K562 (cell line): ENCODE data around the gene TIMM23. TPM values are rescaled to one million over a fixed set of nuclear protein-coding genes. Genes with fewer than 3 reads are reported as not detected.
A peak's percentile ranks its signal among the peaks of the same experiment; 100 is the strongest.

ENCODE experiments used
- ATAC-seq: fragments of 200-7000 bp; cut with Tn5 transposase; 3 replicates; pipeline ENCODE4 v1.9.1; 2020; ENCODE audit warnings: moderate library complexity
- BruUV-seq: library from RNA; stranded (reverse); fragments of 400-500 nt; replicated peaks from 2 replicates; lab custom pipeline; 2021; lab: Mats Ljungman, UMichigan
- CTCF ChIA-PET: fragments of 300-600 bp; formaldehyde crosslinking; extraction: SDS; loops from one replicate; lab custom pipeline; 2021; ENCODE audit warnings: low intra/inter-chr PET ratio; lab: Yijun Ruan, JAX
- POLR2A ChIA-PET: fragments of 300-600, 350-650 bp; sonication (Branson Sonifier 250); formaldehyde crosslinking; extraction: SDS; loops from one replicate; lab custom pipeline; 2021; ENCODE audit warnings: antibody characterized with exemption, inconsistent platforms; lab: Yijun Ruan, JAX
- DNase-seq, 4 experiments: peaks; one replicate each; pipeline versions ENCODE4 v3.0.0 to v3.0.0-alpha.2; 2011 to 2018; ENCODE audit warnings: low spot score in 3 of 4, mixed read lengths in 3 of 4; ENCODE audit errors: extremely low read depth in 1 of 4
- FAIRE-seq: peaks from 2 replicates; lab custom pipeline; 2011; peaks lifted over from hg19 to GRCh38; lab: Jason Lieb, UNC
- H2AFZ ChIP-seq: 2 replicates; pipeline ENCODE4 v1.6.0; 2011; ENCODE audit warnings: low read depth, low read length, control low read depth, inconsistent platforms
- H3K27ac ChIP-seq: fragments of 200-600 bp; 3 replicates; pipeline ENCODE4 v1.8.0; 2011; ENCODE audit warnings: low read depth, mild to moderate bottlenecking, control low read depth, inconsistent platforms, low read length, moderate library complexity, mixed read lengths; ENCODE audit errors: extremely low read depth
- H3K27me3 ChIP-seq, 2 experiments: fragments of 300-600 bp in 1 of 2; 2 replicates in 1 of 2; 3 replicates in 1 of 2; pipeline versions ENCODE4 v1.6.0 to v1.8.0; 2011; ENCODE audit warnings: inconsistent platforms in 2 of 2, low read length in 2 of 2, mild to moderate bottlenecking in 1 of 2, mixed read lengths in 1 of 2, moderate library complexity in 1 of 2; ENCODE audit not compliant: control insufficient read depth in 2 of 2, insufficient read depth in 2 of 2
- H3K36me3 ChIP-seq: fragments of 300-600 bp; 3 replicates; pipeline ENCODE4 v1.8.0; 2011; ENCODE audit warnings: mild to moderate bottlenecking, low read length, inconsistent platforms; ENCODE audit not compliant: control insufficient read depth, insufficient read depth
- H3K4me1 ChIP-seq, 2 experiments: fragments of 200-600 bp in 1 of 2; replicated peaks in 1 of 2; 2 replicates in 1 of 2; 3 replicates in 1 of 2; pipeline versions ENCODE4 v1.5.1 to v1.8.0; 2011; ENCODE audit warnings: inconsistent platforms in 2 of 2, low read length in 2 of 2, mild to moderate bottlenecking in 1 of 2, mixed read lengths in 1 of 2, moderate library complexity in 1 of 2; ENCODE audit not compliant: control insufficient read depth in 2 of 2, insufficient read depth in 2 of 2
- H3K4me2 ChIP-seq: 2 replicates; pipeline ENCODE4 v1.6.1; 2011; ENCODE audit warnings: low read length, control low read depth, inconsistent platforms, mixed read lengths; ENCODE audit not compliant: insufficient read depth
- H3K4me3 ChIP-seq: fragments of 200-600 bp; sonication (generic), shearing (Covaris generic); 2 replicates; pipeline ENCODE4 v1.5.1; 2016; ENCODE audit warnings: control low read depth, inconsistent platforms
- H3K79me2 ChIP-seq: fragments of 200-600 bp; 3 replicates; pipeline ENCODE4 v1.8.0; 2011; ENCODE audit warnings: low read length, inconsistent platforms; ENCODE audit not compliant: control insufficient read depth, insufficient read depth
- H3K9ac ChIP-seq, 2 experiments: 2 replicates each; pipeline versions ENCODE4 v1.6.0 to v1.6.1; 2011; ENCODE audit warnings: low read depth in 2 of 2, low read length in 2 of 2, control low read depth in 1 of 2, inconsistent platforms in 1 of 2, mild to moderate bottlenecking in 1 of 2, mixed read lengths in 1 of 2; ENCODE audit not compliant: insufficient read depth in 1 of 2
- H3K9me1 ChIP-seq: one replicate; pipeline ENCODE4 v1.6.0; 2011; ENCODE audit warnings: inconsistent platforms, mild to moderate bottlenecking, low read length, moderate library complexity; ENCODE audit not compliant: control insufficient read depth, insufficient read depth
- H3K9me3 ChIP-seq: replicated peaks from 2 replicates; pipeline ENCODE4 v1.5.1; 2011; ENCODE audit warnings: low read depth, low read length, inconsistent platforms; ENCODE audit not compliant: control insufficient read depth, insufficient read depth
- H4K20me1 ChIP-seq: replicated peaks from 2 replicates; pipeline ENCODE4 v1.6.1; 2011; ENCODE audit warnings: low read length, inconsistent platforms, mixed read lengths; ENCODE audit not compliant: control insufficient read depth, insufficient read depth
- ATF1 ChIP-seq, 2 experiments: fragments of 450-650 bp in 1 of 2; IDR thresholded peaks; 2 replicates each; pipeline ENCODE4 v1.6.1; 2016; ENCODE audit warnings: missing compliant biosample characterization in 1 of 2, missing genetic modification characterization in 1 of 2
- CBFA2T2 ChIP-seq: fragments of 450-650 bp; conservative IDR thresholded peaks from 2 replicates; pipeline ENCODE4 v1.6.1; 2017; ENCODE audit warnings: mild to moderate bottlenecking
- CBFA2T3 ChIP-seq: fragments of 450-650 bp; IDR thresholded peaks from 2 replicates; pipeline ENCODE4 v1.6.1; 2017
- CLOCK ChIP-seq: fragments of 250-450 bp; sonication (Bioruptor Pico); IDR thresholded peaks from 2 replicates; pipeline ENCODE4 v1.4.0; 2020; ENCODE audit warnings: mild to moderate bottlenecking, moderate library complexity, borderline replicate concordance
- ZNF282 ChIP-seq: sonication (generic); formaldehyde crosslinking; IDR thresholded peaks from 2 replicates; pipeline ENCODE4 v1.8.1; 2023; ENCODE audit warnings: missing genetic modification reagents
- WGBS: fragments of 100-300 bp; shearing (Covaris generic); methylation state at CpG from one replicate; pipeline ENCODE4 v1.1.6; 2016; ENCODE audit warnings: low coverage, mixed read lengths; ENCODE audit not compliant: insufficient coverage; ENCODE audit errors: missing lambda C conversion rate; 5-methylcytosine and 5-hydroxymethylcytosine counted together
- in situ Hi-C: fragments of 300-500 bp; cut with MboI; formaldehyde crosslinking; loops from 4 replicates; pipeline ENCODE4 v1.15.0; 2018; ENCODE audit warnings: inconsistent platforms, mixed read lengths
- intact Hi-C: fragments of 100-400 bp; cut with micrococcal nuclease; formaldehyde crosslinking; loops from 2 replicates; pipeline ENCODE4 v1.14.2; 2022
- polyA plus RNA-seq, 8 experiments: library from polyadenylated mRNA; depleted of rRNA in 4 of 8; stranded (reverse) in 5 of 8; unstranded in 3 of 8; fragments of >200 nt; fragmentation: Nextera tagmentation in 2 of 8; fragmentation: Illumina TruSeq in 1 of 8; extraction: Ambion mirVana in 2 of 8; extraction: Trizol in 1 of 8; gene quantifications; 2 replicates each; pipeline versions ENCODE4 v1.2.1 to v1.2.3, GENCODE V29; 2011 to 2014; ENCODE audit warnings: inconsistent platforms in 1 of 8, missing spikeins in 1 of 8
- total RNA-seq, 7 experiments: library from RNA; depleted of rRNA in 6 of 7; stranded (reverse); fragments of >200 nt in 6 of 7; fragmentation: Illumina TruSeq in 2 of 7; extraction: Trizol in 2 of 7; gene quantifications; 2 replicates each; pipeline versions ENCODE4 v1.2.1 to v1.2.3, GENCODE V29; 2011 to 2021; ENCODE audit warnings: low replicate concordance in 1 of 7
- TF ChIP-seq, protein P1 (sequence below): fragments of 250-450 bp; sonication (Bioruptor Pico); IDR thresholded peaks from 2 replicates; pipeline ENCODE4 v1.9.0; 2021; ENCODE audit warnings: mild to moderate bottlenecking

TIMM23 gene
- total and polyA plus RNA-seq, 9 of the 15 experiments (the other 6 are each of a cell fraction or from before 2014, with no cell fraction given) = 148 to 280 (median 183) TPM

DNA sequence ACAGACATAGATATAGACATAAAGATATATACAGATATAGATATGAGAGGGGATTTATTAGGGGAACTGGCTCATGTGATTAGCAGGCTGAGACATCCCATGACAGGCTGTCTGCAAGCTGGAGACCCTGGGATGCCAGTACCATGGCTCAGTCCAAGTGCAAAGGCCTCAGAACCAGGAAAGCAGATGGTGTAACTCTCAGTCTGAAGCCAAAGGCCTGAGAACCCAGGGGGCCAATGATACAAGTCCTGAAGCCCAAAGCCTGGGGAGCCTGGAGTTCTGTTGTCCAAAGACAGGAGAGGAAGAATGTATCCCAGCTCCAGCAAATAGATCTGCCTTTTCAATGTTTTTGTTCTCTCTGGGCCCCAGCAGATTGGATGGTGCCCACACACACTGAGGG is 52.7 kb downstream of the TIMM23 start (continued):
- TF ChIP-seq CLOCK (CRISPR knock-in tag) = no peak
- TF ChIP-seq, protein P1, sequence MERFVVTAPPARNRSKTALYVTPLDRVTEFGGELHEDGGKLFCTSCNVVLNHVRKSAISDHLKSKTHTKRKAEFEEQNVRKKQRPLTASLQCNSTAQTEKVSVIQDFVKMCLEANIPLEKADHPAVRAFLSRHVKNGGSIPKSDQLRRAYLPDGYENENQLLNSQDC (CRISPR knock-in tag) = no peak
- no peak for TF ChIP-seq ATF1 (CRISPR knock-in tag; IDR thresholded peaks at IDR 0.05)
- TF ChIP-seq ATF1 (tag; IDR thresholded peaks at IDR 0.05) = no peak
- TF ChIP-seq, all 486 proteins: peak for 0

GRCh38 chr10:46025406-46025805 is 53.1 kb downstream of the TIMM23 start:
- no TSS peak for BruUV-seq
- DNase-seq = no peak
- H3K27ac ChIP-seq = no peak overlapping the region; the same call in 2 of the 3 replicates
- H3K27me3 ChIP-seq = no peaks in the 10 kb centered on the region
- 64% methylated on average over 2 of the region's 2 CpGs for WGBS
- peak overlapping the region; percentile 1 to 50; a peak in 2 of 4 replicates for H3K9ac ChIP-seq
- peaks cover 3% of the 10 kb centered on the region for H3K9me1 ChIP-seq
- H4K20me1 ChIP-seq = peaks cover 5% of the 10 kb centered on the region; the same call in 1 of the 2 replicates
- in situ Hi-C loops = loop anchor here (5.0 kb wide), 1 partner anchor 563 kb away; no protein-coding TSS in a partner anchor
- H3K4me2 ChIP-seq = peak overlapping the region; percentile 4; the same call in 1 of the 2 replicates
- peaks cover 28 to 59% of the 10 kb centered on the region in 2 experiments for H3K4me1 ChIP-seq
- no peak overlapping the region for H2AFZ ChIP-seq
- no peak overlapping the region for H3K4me3 ChIP-seq
- peaks cover 100% of the 10 kb centered on the region for H3K79me2 ChIP-seq
- no peaks in the 10 kb centered on the region for H3K9me3 ChIP-seq
- intact Hi-C loops = loop anchor here (5.0 kb wide), 2 partner anchors 202 to 558 kb away; no protein-coding TSS in a partner anchor
- no peak for TF ChIP-seq ZNF282 (CRISPR knock-in tag)
- TF ChIP-seq CBFA2T2 = 0 out of 2 replicates have a peak, but pooled peaks have one; percentile 2
- TF ChIP-seq ATF1 (CRISPR knock-in tag; IDR thresholded peaks at IDR 0.05) = no peak
- TF ChIP-seq ATF1 (tag; IDR thresholded peaks at IDR 0.05) = no peak
- TF ChIP-seq CBFA2T3 = 0 out of 2 replicates have a peak, but pooled peaks have one; percentile 6
- ChIA-PET CTCF (no interaction called here), POLR2A (interaction anchor here (1.1 to 11.8 kb wide), 2 partner anchors 8 to 18 kb away, joined by 4 to 136 read pairs; no protein-coding TSS in a partner anchor)
- ATAC-seq = no peak
- no peak for FAIRE-seq
- H3K36me3 ChIP-seq = peaks cover 49% of the 10 kb centered on the region
